ENCODE results near the gene DSCAM.

DSCAM gene

GRCh38 chr21:40615505-40616376, 231.2 kb downstream of the DSCAM start:
- peak in 1 of 2 experiments; percentile 6 for DNase-seq (ENCODE audit: low read depth in 2 of 2)

DNA sequence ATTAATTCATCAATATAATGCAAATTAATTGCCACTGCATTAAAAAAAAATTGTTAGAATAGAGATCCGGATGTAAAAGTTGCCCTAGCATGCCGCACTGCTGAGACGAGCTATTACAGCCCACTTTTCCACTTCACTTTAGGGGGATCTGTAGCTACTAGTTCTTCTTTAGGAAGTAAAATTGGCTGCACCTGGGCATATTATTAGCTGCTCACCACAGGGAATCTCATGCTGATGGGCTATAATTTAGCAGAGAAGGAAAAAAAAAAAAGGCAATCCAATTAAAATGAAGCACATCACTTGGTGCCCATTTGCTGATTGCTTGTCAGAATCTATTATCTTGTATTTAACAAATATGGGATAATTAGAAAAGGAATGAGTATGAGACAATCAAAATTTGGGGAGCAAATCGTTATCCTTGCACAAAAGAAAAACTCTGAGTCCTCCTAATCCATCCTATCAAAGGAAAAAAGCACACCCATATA, 233.4 kb downstream of the DSCAM start:
- no peak for DNase-seq (ENCODE audit: low read depth in 2 of 2)

DNA sequence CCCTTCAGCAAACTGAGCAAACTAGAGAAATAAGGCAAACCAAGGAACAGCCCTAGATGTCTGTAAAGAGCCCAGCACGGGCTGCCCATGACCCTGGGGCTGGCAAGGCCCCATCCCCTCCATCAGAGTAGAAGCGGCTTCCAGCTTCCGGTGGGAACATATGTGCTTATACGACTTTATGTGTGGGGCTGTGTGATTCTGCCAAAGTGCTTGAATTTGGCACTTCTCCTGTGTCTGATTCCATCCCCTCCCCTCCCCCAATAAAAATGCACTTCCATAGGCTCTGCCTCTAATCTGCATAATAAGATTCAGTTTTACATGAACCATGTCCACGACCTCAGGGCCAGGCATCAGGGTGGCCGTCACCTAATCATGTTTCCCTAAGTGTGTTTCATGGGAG, 236.6 kb downstream of the DSCAM start:
- DNase-seq (ENCODE audit: low read depth in 2 of 2), result no peak

- DNase-seq (ENCODE audit: low read depth in 2 of 2), result no peak
Observed at GRCh38 chr21:40606341-40606740, 240.6 kb downstream of the DSCAM start.

- no peak for DNase-seq (ENCODE audit: low read depth in 2 of 2)
Observed at GRCh38 chr21:40605094-40605493, 241.9 kb downstream of the DSCAM start.

- no peak for DNase-seq (ENCODE audit: low read depth in 2 of 2)
Observed at GRCh38 chr21:40603774-40604173, 243.2 kb downstream of the DSCAM start.

DNA sequence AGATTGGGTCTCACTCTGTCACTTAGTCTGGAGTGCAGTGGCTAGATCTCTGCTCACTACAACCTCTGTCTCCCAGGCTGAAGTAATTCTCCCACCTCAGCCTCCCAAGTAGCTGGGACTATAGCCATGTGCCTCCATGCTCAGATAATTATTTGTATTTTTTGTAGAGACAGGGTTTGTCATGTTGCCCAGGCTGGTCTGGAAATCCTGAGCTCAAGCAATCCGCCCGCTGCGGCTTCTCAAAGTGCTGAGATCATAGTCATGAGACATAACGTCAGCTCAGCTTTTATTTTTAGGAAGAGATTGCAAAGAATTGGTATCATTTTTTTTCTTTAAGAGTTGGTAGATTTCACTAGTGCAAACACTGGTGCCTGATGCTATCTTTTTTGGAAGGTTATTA, 244.9 kb downstream of the DSCAM start:
- DNase-seq (ENCODE audit: low read depth in 2 of 2), result no peak

DNA sequence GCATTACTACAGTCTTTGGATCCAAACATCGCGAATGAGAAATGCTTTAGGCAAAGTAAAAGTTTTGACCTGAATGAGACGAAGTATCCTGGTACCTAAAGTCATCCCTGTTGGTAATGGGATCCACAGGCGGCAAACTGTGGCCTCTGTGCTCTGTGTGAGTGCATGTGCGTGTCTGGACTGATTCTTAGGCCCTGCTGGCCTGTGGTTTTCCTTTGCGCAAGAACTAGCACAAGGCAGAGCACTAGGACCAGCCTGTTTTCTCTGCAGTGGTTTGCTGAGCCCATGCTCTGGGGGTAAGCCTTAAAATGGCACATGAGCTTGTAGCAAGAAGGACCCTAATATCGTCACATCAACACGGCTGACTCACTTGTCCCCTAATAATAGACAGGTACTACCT, 251.2 kb downstream of the DSCAM start:
- no peak for DNase-seq (ENCODE audit: low read depth in 2 of 2)

- no peak for DNase-seq (ENCODE audit: low read depth in 2 of 2)
Observed at GRCh38 chr21:40587736-40588346, 259.1 kb downstream of the DSCAM start.

GRCh38 chr21:40586575-40586974, 260.4 kb downstream of the DSCAM start:
- DNase-seq (ENCODE audit: low read depth in 2 of 2), result no peak

DNA sequence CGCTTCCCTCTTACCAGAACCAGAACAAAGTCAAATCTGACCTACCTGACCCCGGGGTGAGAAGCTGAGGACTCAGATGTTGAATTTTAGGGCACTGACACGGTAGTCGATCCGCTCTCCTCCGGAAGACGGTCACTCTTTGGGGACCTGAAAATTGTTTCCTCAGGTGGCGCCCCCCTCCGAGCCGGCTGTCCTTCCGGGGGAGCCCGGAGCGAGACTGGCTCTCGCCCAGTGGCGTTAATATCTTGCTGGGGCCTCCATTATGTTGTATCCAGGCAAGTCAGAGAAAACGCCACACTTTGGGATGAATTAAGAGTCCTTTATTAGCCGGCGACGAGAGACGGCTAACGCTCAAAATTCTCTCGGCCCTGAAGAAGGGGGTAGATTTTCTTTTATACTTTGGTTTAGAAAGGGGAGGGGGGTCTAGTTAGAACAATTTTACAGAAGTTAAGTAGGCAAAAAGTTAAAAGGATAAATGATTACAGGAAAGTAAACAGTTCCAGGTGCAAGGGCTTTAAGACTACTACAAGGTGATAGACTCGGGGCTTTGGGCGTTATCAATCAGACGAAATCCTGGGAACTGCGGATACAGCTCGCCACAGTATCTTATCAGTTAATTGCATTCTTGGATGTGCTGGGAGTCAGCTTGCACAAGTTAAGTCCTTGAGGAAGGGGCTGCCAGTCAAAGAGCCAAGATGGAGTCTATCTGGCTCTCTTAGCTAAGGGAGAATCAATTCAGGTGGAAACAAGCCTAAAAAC, 269.5 kb downstream of the DSCAM start:
- no peak for DNase-seq (ENCODE audit: low read depth in 2 of 2)

DNA sequence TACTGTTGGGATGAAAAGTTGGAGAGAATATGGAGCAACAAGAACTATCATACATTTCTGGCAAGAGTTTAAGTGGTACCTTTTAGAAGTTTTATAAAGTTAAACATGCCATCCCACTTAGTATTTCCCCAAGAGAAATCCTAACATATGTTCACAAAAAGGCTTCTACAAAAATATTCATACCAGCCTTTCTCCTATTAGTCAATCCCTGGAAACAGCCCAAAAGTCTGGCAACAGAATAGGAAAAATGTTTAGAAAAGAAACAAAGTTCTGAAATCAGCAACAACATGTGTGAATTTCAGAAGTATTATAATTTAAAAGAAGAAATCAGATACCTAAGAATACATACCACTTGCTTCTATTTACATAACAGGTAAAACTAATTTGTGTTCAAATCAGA, 271.0 kb downstream of the DSCAM start:
- DNase-seq (ENCODE audit: low read depth in 2 of 2), result peak; percentile 20 to 27

GRCh38 chr21:40569357-40569756, 277.6 kb downstream of the DSCAM start:
- no peak for DNase-seq (ENCODE audit: low read depth in 2 of 2)

DNA sequence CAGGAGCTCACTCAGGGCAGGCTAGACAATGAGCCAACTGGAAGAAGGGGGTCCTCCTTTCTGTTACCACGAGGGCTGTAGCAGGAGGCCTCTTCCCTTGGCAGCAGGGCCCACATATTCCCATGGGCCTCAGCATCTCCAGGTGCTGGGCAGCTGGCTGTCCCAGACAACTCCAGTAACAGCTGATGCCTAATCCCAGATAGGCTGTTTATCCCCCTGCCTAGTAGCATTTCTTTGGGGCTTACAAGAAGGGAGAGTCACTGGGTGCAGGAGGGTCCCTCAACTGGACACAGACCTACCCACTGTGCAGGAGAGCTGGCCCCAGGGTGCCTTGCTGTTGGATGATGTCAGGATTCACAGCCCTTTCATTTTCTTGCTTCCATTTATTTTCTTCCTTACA, 278.2 kb downstream of the DSCAM start:
- DNase-seq (ENCODE audit: low read depth in 2 of 2), result no peak

DNA sequence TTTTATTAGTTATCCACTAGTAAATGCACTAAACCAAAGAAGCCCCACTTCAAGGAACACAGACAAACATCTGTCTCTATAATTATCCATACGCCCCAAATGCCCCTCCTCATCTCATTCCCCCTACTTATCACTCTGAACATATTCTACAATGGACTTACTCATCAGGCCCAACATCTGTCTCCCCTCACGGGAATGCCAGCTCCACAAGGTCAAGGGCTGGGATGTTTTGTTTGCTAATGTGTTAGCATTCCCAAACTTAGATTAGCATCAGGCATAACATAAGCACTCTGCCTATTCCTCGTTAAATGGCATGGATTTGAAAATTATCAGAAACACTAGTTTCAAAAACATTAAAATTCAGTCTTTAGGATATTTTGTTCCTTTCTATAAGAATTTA, 279.5 kb downstream of the DSCAM start:
- no peak for DNase-seq (ENCODE audit: low read depth in 2 of 2)

- DNase-seq (ENCODE audit: low read depth in 2 of 2), result no peak
Observed at GRCh38 chr21:40566486-40566885, 280.5 kb downstream of the DSCAM start.

DNA sequence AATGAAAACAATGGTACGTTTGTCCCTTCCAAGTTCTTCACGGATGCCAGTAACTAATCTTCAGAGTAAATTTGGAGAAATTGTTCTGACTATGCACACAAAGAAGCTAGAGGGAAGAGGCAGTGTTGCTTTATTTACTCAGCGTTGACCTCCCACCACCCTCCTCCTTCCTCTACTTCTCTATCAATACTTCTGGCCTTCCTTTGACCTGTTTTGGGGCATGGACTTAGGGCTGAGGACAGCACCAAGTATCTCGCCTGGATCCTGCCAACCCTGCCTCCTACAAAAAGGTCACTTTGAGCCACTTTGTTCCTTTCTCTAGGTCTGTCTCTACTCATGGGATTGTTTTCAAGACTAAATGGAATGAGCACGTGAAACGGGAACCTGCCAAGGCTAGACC, 282.6 kb downstream of the DSCAM start:
- DNase-seq (ENCODE audit: low read depth in 2 of 2), result no peak

GRCh38 chr21:40563900-40564299, 283.1 kb downstream of the DSCAM start:
- no peak for DNase-seq (ENCODE audit: low read depth in 2 of 2)

DNA sequence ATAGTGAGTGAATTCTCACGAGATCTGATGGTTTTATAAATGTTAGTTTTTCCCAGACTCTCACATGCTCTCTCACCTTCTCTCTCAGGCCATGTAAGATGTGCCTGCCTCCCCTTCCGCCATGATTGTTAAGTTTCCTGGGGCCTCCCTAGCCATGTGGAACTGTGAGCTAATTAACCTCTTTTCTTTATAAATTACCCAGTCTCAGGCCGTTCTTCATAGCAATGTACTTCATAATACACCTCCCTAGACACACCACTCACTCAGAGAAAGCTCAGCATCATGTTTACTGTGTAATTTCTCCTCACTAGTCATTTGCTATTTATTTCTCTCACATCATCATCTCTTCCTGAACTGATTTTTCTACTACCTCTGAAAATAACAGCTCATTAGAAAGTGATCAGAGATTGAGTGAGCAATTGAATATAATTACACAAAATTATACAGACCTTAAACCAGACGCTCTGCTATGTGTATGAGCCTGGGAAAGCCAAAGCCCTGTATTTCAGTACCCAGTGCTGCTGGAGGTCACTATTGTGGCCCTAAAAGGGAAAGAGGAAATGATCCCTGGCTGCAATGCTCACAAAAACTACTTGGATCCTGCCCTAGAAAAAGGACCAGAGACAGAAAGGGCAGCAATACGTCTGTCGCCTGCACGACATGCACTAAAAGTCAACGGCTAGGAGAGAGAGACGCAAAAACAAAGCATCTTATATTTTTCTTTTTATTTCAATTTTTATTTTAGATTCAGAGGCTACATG, 284.5 kb downstream of the DSCAM start:
- no peak for DNase-seq (ENCODE audit: low read depth in 2 of 2)

DNA sequence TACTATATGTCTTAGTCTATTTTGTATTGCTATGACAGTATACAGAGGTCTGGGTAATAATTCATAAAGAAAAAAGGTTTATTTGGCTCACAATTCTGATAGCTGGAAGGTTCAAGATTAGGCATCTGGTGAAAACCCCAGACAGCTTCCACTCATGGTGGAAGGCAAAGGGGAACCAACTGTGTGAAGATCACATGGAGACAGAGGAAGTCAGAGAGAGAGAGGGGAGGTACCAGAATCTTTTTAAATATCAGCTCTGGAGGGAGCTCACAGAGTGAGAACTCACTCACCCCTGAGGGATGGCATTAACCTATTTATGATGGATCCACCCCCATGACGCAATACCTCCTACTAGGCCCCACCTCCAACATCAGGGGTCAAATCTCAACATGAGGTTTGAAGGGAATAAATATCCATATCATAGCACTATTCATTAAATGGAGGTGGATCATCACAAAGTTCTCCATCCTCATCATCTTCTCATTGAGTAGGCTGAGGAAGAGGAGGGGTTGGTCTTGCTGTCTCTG, 290.5 kb downstream of the DSCAM start:
- no peak for DNase-seq (ENCODE audit: low read depth in 2 of 2)

- no peak for DNase-seq (ENCODE audit: low read depth in 2 of 2)
Observed at GRCh38 chr21:40555021-40555528, 291.9 kb downstream of the DSCAM start.
